GM19328 (cell line): ENCODE results near the gene CREBBP.

Experiments
- ATAC-seq: cut with Tn5 transposase; IDR thresholded peaks from one replicate; pipeline ENCODE4 v1.9.1; 2021; ENCODE audit warnings: mild to moderate bottlenecking, moderate library complexity; ENCODE audit not compliant: unreplicated experiment

CREBBP gene

DNA sequence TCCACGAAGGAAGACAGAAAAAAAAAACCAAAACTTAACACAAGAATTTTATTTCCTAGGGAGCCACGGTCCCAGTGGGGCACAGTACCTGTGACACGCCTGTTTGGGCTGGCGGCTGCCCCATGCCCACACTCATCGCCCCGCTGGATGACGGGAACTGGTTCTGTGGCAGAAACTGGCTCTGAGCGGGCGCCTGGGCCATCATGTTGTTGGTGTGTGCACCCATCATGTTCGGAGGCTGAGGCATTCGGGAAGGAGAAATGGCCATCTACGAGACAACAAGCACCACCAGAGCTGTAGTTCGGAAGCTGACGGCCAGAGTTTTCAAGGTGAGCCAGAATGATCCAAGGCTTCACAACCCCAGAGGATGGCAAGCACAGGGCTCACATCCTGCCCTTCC, 106.8 kb downstream of the CREBBP start:
- no peak for ATAC-seq

DNA sequence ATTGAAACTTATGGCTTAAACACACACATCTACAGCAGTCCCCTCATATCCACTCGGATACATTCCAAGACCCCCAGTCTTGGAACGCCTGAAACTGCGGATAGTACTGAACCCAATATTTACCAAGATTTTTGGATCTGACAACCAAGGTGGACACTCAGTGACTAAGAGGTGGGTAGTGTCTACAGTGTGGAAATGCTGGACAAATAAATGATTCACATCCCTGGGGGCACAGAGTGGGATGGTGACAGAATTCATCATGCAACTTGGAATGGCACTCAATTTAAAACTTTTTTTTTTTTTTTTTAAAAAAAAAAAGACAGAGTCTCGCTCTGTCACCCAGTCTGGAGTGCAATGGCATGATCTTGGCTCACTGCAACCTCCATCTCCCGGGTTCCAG, 109.0 kb downstream of the CREBBP start:
- ATAC-seq: no peak

DNA sequence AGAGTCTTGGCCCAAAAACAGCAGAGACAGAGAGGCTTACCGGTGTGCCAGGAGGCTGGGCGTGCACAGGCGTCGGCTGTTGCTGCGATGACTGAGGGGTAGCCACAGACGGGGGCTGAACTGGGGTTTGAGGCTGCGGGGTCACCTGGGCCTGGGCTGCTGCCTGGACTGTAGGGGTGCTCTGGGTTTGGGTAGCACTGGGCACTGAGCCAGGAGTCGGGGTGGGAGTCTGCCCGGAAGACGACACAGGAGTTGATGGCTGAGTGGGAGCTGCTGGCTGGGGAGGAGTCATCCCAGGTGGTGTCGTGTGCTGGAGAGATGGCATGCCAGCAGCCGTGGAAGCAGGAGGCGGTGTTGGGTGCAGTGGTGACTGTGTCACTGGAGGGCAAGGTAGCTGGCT, 110.0 kb downstream of the CREBBP start:
- ATAC-seq: no peak

DNA sequence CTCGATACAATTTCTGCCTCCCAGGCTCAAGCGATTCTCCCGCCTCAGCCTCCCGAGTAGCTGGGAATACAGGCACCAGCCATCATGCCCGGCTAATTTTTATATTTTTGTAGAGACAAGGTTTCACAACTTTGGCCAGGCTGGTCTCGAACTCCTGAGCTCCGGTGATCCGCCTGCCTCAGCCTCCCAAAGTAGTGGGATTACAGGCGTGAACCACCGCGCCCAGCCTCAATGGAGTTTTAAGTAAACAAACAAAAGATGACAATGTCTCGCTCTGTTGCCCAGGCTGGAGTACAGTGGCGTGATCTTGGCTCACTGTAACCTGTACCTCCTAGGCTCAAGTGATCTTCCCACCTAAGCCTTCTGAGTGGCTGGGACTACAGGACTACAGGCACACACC, 110.6 kb downstream of the CREBBP start:
- ATAC-seq: no peak

DNA sequence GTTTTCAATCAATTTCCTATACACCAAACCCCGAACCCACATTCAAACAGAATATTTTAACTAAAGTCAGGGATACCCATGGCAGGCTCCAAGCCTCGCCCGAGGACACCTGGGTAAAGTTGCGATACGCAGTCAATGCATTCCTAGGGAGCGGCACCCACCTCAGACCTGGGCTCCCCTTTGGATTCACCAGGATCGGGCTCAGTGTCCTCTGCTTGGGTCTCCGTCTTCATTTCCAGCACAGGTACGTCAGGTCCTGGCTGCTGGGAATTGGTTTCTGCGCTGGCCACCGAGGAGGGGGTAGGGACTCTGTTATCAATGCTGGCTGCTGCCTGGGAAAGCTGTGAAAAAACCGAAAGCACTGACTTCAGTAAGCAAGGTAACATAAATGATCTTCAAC, 111.5 kb downstream of the CREBBP start:
- no peak for ATAC-seq

DNA sequence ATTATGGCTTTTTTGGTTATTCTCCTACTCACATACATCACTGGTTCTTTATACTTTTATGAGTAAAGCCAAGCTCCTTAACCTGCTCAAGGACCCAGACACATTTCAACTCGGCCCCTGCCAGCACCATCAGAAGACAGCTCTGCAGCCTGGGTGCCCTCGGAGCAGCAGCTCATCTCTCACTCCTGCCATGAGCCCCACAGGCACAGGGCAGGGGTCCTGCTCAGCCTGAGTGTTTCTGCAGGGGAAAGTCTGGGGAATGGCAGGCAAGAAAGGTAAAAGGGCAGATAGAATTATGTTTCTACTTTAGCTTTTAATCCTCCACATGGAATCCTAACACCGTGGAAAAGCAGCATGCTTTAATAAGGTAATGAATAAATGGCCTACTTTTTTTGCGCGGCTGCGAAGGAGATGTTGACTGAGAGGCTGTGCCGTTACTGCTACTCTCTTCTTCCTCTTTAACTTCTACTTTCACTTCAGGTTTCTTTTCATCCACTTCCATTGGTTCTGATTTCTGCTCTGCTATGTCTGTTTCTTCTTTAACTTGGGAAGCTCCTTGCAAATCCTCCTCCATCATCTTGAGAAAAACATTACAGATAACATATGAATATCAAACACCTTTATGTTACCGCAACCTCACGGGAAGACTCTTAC, 113.1 kb downstream of the CREBBP start:
- no peak for ATAC-seq

DNA sequence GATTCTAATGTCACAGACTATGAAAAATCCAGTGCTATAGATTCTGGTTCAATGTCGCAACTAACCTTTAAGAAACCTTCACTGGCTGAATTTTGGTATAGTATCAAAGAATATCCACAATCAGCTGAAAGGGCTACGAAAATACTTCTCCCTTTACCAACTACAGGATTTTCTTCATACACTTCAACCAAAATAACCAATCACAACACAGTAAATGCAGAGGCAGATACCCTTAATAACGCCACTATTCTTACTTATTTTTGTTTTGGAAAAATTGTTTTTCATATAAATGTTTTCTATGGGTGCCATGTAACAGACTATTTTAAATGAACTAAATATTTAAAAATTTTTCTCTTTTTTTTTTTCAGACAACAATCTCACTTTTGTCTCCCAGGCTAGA, 114.3 kb downstream of the CREBBP start:
- ATAC-seq: no peak

DNA sequence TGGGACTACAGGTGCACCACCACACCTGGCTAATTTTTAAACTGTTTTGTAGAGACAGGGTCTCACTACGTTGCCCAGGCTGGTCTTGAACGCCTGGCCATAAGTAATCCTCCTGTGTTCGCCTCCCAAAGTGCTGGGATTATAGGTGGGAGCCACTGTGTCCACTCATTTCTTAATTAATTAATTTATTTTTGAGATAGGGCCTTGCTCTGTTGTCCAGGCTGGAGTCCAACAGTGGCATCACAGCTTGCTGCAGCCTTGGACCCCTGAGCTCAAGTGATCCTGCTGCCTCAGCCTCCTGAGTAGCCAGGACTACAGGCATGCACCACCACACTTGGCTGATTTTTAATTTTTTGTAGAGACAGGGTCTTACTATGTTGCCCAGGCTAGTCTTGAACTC, 116.1 kb downstream of the CREBBP start:
- no peak for ATAC-seq

DNA sequence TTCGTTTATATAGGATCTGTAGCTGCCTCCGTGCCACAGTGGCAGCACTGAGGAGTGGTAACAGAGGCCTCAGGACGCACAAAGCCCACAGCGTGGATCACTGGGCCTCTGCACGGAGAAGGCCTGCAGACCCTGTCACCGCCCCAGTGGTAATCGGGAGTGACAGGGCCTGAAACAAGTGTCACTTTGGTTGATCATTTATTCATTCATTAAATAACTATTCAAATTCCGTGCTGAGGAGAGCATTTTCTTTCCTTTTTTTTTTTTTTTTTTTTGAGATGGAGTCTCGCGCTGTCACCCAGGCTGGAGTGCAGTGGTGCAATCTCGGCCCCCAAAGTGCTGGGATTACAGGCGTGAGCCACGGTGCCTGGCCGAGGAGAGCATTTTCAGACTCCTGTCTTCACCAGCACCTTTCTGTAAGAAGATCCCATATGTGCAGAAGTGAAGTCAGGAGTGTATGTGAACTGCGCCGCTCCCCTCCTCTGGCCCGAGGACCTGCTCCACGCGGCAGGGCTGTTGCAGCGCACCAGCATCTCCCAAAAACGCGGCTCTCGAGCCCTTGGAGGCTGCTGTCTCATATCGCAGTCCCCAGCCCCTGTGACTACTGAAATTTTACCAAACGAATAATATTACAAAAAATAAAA, 118.3 kb downstream of the CREBBP start:
- ATAC-seq: no peak

DNA sequence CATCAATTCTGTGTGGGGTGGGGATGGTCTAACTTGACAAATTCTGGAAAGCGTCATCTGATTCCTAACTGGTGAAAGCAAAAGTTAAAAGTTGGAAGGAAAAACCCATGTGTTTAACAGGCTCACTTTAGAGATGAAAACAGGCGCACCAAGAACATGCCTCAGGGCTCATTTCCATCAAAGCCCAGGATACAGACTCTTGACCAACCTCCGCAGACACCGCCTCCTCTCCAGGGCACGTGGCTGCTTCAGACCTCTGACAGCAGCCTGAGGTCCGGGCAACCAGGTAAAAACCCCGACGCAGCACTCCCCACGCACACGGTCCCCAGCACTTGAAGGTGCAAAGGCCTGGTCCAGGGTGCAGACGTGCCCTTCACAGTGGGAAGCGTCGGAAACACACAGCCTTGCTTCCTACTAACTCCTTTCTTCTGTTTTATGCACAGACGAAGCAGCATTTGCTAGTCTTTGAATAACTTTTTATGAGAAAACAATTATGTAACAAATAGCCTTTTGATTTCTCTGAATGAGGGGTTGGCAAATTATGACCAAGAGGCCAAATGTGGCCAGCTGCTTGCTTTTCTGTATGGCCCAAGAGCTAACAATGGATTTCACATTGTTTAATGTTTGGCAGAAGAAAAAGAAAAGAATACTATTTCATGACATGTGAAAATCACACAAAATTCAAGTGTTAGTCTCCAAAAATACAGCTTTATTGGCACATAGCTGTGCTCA, 119.0 kb downstream of the CREBBP start:
- no peak for ATAC-seq

DNA sequence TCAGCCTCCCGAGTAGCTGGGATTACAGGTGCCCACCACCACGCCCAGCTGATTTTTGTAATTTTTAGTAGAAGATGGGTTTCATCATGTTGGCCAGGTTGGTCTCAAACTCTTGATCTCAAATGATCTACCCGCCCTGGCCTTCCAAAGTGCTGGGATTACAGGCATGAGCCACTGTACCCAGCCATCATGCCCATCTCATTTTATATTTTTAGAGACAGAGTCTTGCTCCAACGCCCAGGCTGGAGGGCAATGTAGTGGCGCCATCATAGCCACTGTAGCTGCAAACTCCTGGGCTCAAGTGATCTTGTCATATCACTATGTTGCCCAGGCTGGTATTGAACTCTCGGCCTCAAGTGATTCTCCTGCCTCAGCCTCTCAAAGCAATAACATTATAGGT, 120.0 kb downstream of the CREBBP start:
- no peak for ATAC-seq

DNA sequence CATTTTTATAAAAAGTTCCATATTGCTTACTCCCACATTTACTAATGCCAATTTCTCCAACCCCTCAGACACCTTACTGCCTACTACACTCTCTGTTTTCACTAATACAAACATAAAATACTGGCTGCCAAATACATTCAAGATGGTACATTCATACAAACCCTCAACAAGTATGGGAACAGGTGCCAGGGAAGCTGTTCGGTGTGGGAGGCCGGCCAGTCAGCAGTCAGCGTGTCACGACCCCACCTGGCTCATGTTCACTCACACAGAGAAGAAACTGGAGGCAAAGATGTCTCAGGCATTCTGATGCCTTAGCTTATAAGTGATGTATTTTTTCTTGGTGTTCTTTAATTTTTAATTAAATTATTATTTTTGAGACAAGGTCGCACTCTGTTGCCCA, 120.8 kb downstream of the CREBBP start:
- no peak for ATAC-seq

DNA sequence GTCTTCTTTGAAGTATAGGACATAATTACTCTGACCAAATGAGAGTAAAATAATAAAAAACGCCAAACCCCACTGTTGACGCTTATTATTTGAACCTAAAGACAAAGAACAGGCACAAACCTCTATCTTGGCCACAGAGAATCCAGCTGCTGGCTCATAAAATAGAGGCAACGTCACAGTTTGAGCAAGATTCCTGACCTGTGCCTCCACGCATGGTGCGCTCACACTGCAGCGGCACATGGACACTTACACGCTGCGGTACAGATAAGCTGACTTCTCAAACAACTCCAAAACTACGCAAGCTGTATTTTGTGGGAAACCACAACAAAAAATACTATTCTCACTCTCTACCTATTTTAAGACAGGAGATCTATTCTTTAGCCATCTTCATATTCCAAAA, 124.4 kb downstream of the CREBBP start:
- no peak for ATAC-seq

DNA sequence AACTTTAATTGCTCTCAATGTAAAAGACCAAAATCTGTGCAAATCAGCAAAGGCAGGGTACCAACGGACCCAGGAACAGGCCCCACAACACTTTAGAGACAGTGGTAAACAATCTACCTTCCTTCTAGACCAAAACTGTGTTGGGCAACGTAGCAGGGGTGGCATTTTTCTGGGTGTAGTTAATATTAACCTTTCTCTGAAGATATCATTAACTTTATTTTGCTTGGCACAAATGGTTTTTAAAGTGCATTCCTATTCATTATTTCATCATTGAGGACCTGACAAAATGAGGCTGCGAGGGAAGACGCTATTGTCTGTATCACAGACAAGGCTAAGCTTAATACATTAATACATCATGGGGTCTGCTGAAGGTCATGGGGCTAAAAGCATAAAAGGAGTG, 125.3 kb downstream of the CREBBP start:
- ATAC-seq: no peak

DNA sequence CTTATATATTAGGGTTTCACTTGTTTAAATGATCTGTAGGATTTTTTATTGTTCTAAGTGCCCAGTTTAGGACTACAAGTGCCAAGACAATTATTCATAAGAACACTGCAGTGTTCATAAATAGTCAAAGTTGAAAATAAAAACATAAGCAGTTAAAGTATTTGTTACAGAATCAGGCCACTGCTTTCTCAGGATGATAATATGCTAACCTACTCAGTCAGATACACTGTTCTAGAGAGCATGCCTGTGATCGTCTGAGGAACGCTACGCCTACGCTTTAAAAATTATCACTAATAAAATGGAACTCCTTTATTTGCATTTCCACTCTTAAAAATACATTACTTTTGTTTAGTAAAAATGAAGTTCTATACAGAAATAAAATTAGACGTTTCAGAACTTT, 125.7 kb downstream of the CREBBP start:
- ATAC-seq: no peak

DNA sequence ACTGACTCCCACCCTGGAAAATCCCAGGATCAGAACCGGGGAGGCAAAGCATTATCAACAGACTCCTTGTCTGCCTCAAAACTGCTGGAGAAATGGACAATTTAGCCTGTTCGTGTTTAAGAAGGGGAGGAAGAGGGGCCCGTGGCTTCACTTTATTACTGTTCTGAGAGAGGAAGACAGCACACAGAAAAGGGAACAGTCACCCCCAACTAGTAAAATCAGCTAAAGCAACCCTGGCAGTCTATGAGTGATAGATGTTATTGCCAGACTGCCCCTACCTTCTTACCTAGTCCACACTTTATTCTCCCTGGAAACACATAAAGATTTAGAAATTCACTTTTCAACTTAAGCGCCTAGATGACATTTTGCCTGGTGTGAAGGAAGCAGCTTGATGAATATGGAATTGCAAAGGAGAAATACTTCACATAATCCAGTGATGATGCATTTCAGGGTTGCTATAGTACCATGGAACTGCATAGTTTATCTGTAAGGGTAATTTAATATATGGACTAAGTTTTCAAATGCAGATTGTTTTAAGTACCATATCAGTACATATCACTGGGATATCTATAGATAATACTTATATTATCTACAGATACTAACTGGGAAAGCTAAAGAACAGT, 126.3 kb downstream of the CREBBP start:
- ATAC-seq: no peak

DNA sequence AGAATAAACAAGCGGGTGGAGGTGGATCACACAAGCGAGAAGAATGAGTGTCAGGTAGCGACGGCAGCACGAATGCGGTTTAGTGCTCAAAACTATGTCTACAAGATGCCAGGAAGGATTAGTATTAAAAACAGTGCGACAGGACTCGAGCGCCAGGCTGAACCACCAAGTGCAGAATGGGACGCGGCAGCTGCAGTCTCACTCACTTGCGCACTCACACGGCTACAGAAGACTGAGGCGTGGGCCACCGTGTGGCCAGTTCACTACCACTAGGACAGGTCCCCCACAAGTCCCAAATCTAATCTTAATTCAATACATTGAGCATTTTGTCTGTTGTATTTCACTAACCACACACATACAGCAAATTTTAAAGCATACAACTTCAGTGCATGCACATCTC, 127.5 kb downstream of the CREBBP start:
- no peak for ATAC-seq

DNA sequence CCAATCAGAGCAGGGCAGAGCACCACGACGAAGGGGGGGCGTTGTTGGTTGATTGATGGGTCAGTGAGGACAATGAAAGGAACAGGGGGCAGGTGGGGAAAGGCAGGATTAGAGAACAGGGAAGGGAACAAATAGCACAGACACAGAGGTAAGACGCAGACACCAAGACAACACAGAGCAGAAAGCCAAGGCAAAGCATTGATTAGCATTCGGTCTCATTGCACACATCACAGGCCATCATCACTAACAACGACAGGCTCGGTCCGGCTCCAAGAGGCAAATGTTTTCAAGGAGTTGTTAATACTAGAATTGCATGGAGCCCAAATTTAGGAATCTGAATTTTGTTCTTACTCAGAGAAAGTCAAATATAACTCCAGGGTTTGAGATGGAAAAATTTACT, 128.6 kb downstream of the CREBBP start:
- no peak for ATAC-seq

DNA sequence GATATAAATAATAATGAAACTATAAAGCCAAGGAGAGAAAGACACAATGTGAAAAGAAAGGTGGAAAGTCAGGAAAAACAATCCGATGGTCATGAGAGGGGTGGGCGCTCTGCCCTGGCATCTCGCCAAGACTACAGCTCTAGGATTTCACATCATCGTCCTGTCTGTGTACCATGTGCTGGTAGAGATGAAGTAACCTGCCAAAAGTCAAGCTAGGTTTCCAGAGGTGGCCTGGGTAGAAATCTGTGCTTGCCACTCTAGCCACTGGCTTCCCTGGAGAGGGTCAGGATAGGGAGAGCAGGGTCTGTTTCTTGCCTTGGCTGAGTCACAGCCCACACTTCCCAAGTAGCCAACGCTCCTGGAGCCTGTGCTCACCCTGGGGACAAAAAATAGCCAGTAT, 132.2 kb downstream of the CREBBP start:
- ATAC-seq: no peak

DNA sequence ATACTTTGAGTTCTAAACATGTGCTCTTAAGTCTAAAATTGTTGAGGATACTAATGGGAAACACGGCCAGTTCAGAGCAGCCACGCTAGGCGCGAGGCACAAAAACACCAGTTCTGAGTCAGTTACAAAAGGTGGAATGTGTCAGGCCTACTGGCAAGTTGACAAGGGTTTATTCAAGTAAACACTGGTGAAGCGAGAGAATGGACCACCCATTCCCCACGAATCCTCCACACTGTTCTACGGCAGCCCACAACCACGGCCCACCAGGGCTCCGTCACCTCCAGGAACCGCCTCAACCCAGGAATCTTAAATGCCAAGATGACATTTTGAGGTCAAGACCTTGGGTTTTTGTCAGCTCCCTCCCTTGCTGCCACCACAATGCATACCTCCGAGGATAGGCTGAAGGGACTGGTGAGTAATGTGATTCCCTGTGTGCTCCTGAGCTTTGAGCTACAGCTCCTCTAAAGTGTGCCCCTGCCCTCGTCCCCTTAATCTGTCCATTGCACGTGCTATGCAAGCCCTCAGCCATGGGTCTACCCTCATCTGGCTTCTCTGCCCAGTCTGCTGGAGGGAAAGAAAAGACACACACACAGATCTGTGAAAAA, 134.7 kb downstream of the CREBBP start:
- ATAC-seq: no peak

DNA sequence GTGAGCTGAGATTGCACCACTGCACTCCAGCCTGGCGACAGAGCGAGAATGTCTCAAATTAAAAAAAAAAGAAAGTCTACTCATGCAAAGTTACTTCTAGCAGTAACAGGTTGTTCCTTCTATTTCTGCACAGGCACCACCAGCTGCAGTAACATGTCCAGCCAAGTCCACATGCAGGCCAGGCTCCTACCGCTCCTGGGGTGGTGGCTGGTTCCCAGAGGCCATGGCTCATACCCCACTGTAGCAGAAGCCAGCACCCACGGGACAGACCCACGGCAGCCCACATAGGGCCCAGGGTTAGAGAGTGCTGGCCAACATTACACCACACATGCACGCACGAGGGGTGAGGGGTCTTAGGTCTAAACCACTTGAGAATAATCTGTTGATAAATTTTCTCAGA, 136.5 kb downstream of the CREBBP start:
- no peak for ATAC-seq

DNA sequence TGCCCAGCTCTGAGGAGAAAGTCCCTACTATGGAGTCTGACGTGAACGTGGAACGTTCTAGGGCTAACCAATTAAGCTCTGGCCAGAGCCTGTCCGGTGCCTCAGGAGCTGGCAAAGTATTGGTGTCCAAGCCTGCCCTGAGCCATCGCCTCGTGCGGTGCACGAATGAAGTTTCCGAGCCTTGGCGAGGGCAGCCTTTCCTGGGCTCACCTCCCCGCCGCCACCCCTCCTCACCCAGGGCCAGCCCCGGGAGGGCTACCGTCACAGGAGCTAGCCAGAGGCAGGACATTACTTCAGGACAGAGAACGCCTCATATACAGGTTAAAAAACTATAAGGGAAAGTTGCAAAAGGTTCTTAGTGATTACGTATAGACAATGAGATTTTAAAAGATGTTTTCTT, 139.6 kb downstream of the CREBBP start:
- ATAC-seq: no peak
